ENCODE results near the gene C15orf61. TPM values are rescaled to one million over a fixed set of nuclear protein-coding genes. Genes with fewer than 3 reads are reported as not detected.

Gene C15orf61
- total and polyA plus RNA-seq, 8 donors = 1.7 to 5.2 (median 2.8) TPM

DNA sequence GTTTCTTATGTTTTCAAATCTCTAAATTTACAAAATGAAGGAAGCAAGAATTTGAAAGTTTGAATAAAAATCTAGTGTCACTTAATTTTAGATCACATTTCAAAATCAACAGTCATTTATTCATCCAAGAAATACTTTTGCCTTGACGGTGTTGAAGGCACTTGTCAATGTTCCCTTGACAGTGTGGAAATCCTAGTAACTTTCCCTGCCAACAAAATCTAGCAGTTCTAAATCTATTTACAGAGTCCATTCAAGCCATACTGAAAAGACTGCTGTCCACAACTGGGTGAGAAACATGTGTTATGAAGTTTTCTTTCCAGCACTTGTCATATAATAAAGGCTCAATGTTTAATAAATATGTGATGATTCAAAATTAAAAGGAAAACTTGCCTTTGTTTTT, 12.9 kb downstream of the C15orf61 start:
- Histone ChIP-seq H3K27ac (no peak overlapping the region), H3K4me1 (no peaks in the 10 kb centered on the region), H3K9me3 (no peaks in the 10 kb centered on the region), H3K4me3 (no peak overlapping the region), H3K27me3 (no peaks in the 10 kb centered on the region), H3K36me3 (no peaks in the 10 kb centered on the region)
- FAIRE-seq (no peak), DNase-seq (no peak), ATAC-seq (no peak)
- TF ChIP-seq, protein P1, sequence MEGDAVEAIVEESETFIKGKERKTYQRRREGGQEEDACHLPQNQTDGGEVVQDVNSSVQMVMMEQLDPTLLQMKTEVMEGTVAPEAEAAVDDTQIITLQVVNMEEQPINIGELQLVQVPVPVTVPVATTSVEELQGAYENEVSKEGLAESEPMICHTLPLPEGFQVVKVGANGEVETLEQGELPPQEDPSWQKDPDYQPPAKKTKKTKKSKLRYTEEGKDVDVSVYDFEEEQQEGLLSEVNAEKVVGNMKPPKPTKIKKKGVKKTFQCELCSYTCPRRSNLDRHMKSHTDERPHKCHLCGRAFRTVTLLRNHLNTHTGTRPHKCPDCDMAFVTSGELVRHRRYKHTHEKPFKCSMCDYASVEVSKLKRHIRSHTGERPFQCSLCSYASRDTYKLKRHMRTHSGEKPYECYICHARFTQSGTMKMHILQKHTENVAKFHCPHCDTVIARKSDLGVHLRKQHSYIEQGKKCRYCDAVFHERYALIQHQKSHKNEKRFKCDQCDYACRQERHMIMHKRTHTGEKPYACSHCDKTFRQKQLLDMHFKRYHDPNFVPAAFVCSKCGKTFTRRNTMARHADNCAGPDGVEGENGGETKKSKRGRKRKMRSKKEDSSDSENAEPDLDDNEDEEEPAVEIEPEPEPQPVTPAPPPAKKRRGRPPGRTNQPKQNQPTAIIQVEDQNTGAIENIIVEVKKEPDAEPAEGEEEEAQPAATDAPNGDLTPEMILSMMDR (IDR thresholded peaks at IDR 0.05) = no peak
- 64 to 78% methylated on average over 1 of the region's 1 CpG for WGBS, 2 donors
- intact Hi-C loops (cut with DNase I) = no loop called here

DNA sequence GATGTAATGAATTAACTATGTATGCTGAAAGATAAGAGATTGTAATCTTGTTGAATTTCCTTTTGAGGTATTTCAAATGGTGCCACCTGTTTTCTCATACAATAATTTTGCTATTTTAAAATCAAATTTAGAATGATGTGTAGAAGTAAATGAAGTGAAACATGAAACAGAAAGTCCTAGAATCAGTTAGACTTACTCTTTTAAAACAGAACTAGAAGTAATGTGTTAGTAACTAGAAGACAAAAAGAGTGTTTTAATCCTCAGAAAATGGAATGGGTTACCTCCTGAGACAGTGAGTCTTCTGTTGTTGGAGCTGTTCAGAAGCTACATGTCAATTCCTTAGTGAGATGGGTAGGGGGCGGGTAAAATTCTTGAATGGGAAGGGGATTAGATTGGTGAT, 13.4 kb downstream of the C15orf61 start:
- Histone ChIP-seq H3K36me3 (no peaks in the 10 kb centered on the region), H3K4me1 (no peaks in the 10 kb centered on the region), H3K27ac (no peak overlapping the region), H3K9me3 (no peaks in the 10 kb centered on the region), H3K4me3 (no peak overlapping the region), H3K27me3 (no peaks in the 10 kb centered on the region)
- 85 to 86% methylated on average over 1 of the region's 1 CpG for WGBS, 2 donors
- ATAC-seq (no peak), DNase-seq (no peak), FAIRE-seq (no peak)
- intact Hi-C loops (cut with DNase I) = no loop called here
- TF ChIP-seq, protein P1 (IDR thresholded peaks at IDR 0.05) = no peak

DNA sequence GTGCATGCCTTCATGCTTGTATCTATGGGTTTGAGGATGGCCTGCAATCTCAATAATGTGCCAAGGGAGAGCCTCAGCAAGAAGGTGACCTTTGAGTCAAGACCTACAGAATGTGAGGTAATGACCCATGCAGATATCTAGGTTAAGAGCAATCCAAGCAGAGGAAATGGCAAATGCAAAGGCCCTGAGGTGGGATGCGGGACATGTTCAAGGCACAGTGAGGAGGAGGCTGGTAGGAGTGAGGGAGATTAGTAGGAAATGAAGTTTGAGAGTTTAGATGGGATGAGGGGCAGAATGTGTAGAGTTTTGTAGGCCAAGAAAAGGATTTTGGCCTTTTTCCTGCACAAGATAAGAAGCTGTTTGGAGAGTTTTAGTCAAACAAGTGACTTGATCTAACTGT, 16.8 kb downstream of the C15orf61 start:
- H3K4me3 ChIP-seq = no peak overlapping the region
- DNase-seq (no peak), ATAC-seq (no peak), FAIRE-seq (no peak)
- H3K4me1 ChIP-seq = peaks cover 0 to 5% (median 4%) of the 10 kb centered on the region in 3 donors
- H3K27ac ChIP-seq = no peak overlapping the region
- no peaks in the 10 kb centered on the region for H3K27me3 ChIP-seq
- H3K36me3 ChIP-seq = no peaks in the 10 kb centered on the region
- intact Hi-C loops (cut with DNase I) = no loop called here
- TF ChIP-seq, protein P1 (IDR thresholded peaks at IDR 0.05) = no peak
- WGBS, 2 donors = 96 to 98% methylated on average over 1 of the region's 1 CpG
- H3K9me3 ChIP-seq = no peaks in the 10 kb centered on the region

DNA sequence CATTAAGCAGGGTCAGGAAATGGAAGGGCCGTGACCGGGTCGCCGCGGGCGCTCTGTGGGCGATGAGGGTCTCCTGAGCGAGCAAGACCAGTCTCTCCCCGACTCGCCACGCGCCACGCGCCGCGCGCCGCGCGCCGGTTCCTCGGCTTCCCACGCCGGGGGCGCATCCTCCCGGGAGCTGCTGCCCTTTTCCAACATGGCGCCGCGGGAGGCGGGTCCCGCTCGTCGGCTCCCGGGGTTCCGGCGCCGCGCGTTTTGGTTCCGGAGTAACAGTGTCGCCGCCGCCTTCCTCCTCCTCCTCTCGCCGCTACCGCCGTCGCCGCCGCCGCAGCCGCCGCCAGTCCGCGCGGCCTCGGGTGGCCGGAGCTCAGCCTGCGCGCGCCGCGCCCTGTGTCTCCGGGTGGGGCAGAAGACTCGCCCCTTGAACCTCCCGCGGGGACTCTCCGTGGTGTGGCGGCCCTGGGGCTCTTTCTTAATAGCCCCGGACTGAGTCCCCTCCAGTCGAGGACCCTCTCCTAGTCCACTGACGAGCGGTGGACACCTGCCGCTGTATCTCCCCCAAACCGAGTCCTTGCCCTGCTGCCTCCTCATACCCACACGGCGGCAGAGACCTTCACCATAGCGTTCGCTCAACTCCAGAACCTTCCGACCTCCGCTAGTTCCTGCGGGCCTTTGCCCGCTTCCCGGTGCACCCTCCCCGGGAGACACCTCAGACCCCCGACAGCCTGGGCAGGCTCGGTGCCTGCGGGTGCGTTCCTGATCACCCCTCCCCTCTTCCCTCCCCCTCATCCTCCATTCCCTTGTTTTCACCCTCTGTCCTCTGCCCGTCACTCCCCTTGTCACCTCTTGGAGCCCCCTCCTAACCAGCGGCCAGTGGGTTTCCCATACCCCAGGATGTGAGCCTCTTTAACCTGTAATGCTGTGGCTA, 21.8 kb downstream of the C15orf61 start, which contains the start of gene MAP2K5:
Gene MAP2K5 (plus strand): TSS at position 284 of the 928 bp plus-strand sequence. CDS start 633 bp downstream, at position 917.
- FAIRE-seq = no peak
- peak within 1 kb of the TSS; percentile 69 to 88 (median 82) for H3K27ac ChIP-seq
- H3K9me3 ChIP-seq = no peaks in the 10 kb centered on the region
- intact Hi-C loops (cut with DNase I) = no loop called here
- DNase-seq = peak; percentile 78 to 95 (median 84)
- peak within 1 kb of the TSS; percentile 80 to 89 (median 87) for H3K4me3 ChIP-seq
- 0% methylated on average over 66 to 91 of the region's 91 CpGs for WGBS, 2 donors
- no peaks in the 10 kb centered on the region for H3K27me3 ChIP-seq
- H3K4me1 ChIP-seq = peaks cover 4 to 6% (median 5%) of the 10 kb centered on the region in 3 donors
- peak; percentile 94 to 97 (median 94) for ATAC-seq
- TF ChIP-seq, protein P1 (IDR thresholded peaks at IDR 0.05) = no peak
- H3K36me3 ChIP-seq = no peaks in the 10 kb centered on the region

DNA sequence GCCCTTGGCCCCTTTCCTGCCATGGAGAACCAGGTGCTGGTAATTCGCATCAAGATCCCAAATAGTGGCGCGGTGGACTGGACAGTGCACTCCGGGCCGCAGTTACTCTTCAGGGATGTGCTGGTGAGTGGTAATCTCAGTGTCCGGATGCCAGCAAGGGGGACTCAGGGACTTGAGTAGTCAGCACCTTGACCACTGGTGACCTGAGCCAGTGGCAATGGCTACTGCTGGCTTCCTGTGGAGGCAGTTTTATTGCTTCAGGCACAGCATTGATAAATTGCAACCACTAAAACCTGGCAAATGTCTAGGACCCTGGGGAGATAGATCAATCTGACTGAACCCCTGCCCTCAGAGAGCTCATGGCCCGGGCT, 22.4 kb downstream of the C15orf61 start:
- no peak for FAIRE-seq
- peak overlapping the region; percentile 69 to 88 (median 82) for H3K27ac ChIP-seq

More for the DNA sequence above, 22.4 kb downstream of the C15orf61 start:
- H3K9me3 ChIP-seq = no peaks in the 10 kb centered on the region
- DNase-seq = peak in 5 of 6 donors; percentile 11 to 58 (median 27)
- TF ChIP-seq, protein P1 (IDR thresholded peaks at IDR 0.05) = no peak
- H3K4me1 ChIP-seq = peaks cover 4 to 6% (median 5%) of the 10 kb centered on the region in 3 donors
- H3K36me3 ChIP-seq = no peaks in the 10 kb centered on the region
- H3K4me3 ChIP-seq = peak overlapping the region; percentile 80 to 89 (median 87)
- WGBS, 2 donors = 12 to 18% methylated on average over 7 of the region's 7 CpGs
- intact Hi-C loops (cut with DNase I) = no loop called here
- ATAC-seq = peak; percentile 17 to 48 (median 34)
- H3K27me3 ChIP-seq = no peaks in the 10 kb centered on the region

Measured in pancreas (tissue), 10 donors.